ENCODE measurements around the gene FANCC. TPM values are rescaled to one million over a fixed set of nuclear protein-coding genes. Genes with fewer than 3 reads are reported as not detected.
A peak's percentile ranks its signal among the peaks of the same experiment; 100 is the strongest.

FANCC gene
- total and polyA plus RNA-seq, 2 of the 13 experiments (the other 11 are each of a cell fraction or from before 2014, with no cell fraction given): 7.4 to 8.6 TPM

DNA sequence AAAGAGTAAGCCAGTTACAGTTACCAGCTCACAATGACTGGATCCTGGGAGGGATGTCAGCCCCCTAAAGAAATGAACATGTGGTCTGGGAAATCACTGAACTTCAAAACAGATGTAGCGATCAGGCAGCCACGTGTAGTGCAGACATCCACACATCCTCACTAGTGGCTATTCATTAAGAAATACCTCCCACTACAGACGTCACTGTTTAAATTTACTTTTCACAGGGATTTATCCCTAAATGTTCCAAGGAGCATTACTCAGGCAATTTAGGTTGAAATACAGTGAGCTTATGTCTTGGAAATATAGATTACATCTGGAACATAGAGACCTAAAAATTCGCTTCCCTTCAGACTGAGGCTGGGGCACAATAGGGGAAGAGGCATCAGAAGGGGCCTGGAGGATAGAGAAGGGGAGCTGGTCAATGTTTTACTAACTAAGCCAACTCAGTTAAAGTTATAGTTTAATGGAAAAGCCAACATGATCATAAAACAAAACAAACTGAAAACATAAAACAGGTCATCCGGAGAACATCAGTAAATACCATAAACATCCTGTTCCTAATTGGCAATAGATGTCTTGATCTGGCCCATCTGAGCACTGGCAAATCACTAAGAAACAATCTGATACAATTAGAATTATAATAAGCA lies 92.3 kb downstream of the FANCC start (continued):
- TF ChIP-seq, protein P1, sequence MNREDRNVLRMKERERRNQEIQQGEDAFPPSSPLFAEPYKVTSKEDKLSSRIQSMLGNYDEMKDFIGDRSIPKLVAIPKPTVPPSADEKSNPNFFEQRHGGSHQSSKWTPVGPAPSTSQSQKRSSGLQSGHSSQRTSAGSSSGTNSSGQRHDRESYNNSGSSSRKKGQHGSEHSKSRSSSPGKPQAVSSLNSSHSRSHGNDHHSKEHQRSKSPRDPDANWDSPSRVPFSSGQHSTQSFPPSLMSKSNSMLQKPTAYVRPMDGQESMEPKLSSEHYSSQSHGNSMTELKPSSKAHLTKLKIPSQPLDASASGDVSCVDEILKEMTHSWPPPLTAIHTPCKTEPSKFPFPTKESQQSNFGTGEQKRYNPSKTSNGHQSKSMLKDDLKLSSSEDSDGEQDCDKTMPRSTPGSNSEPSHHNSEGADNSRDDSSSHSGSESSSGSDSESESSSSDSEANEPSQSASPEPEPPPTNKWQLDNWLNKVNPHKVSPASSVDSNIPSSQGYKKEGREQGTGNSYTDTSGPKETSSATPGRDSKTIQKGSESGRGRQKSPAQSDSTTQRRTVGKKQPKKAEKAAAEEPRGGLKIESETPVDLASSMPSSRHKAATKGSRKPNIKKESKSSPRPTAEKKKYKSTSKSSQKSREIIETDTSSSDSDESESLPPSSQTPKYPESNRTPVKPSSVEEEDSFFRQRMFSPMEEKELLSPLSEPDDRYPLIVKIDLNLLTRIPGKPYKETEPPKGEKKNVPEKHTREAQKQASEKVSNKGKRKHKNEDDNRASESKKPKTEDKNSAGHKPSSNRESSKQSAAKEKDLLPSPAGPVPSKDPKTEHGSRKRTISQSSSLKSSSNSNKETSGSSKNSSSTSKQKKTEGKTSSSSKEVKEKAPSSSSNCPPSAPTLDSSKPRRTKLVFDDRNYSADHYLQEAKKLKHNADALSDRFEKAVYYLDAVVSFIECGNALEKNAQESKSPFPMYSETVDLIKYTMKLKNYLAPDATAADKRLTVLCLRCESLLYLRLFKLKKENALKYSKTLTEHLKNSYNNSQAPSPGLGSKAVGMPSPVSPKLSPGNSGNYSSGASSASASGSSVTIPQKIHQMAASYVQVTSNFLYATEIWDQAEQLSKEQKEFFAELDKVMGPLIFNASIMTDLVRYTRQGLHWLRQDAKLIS (CRISPR knock-in tag; IDR thresholded peaks at IDR 0.05): no peak
- TF ChIP-seq MTERF4 (CRISPR knock-in tag; IDR thresholded peaks at IDR 0.05) (no peak), ZNF501 (CRISPR knock-in tag; IDR thresholded peaks at IDR 0.05) (no peak), RORA (CRISPR knock-in tag; IDR thresholded peaks at IDR 0.05) (no peak), NR2F6 (IDR thresholded peaks at IDR 0.05) (no peak), NR2F6 (CRISPR knock-in tag; IDR thresholded peaks at IDR 0.05) (no peak), ZNF878 (CRISPR knock-in tag; IDR thresholded peaks at IDR 0.05) (no peak), ZNF703 (CRISPR knock-in tag; IDR thresholded peaks at IDR 0.05; ENCODE audit: borderline replicate concordance) (no peak), ZNF766 (CRISPR knock-in tag; IDR thresholded peaks at IDR 0.05; ENCODE audit: borderline replicate concordance) (no peak), FOXP1 (IDR thresholded peaks at IDR 0.05) (no peak), FOXP1 (CRISPR knock-in tag; IDR thresholded peaks at IDR 0.05) (peak; percentile 61; the same call in 1 of the 2 replicates), FOXP4 (CRISPR knock-in tag; IDR thresholded peaks at IDR 0.05) (peak; percentile 58), RARG (CRISPR knock-in tag; IDR thresholded peaks at IDR 0.05; ENCODE audit: low read depth) (no peak), HNF1A (IDR thresholded peaks at IDR 0.05; ENCODE audit: low read depth) (peak; percentile 57; the same call in 1 of the 2 replicates), HNF1A (CRISPR knock-in tag; IDR thresholded peaks at IDR 0.05; ENCODE audit: borderline replicate concordance) (no peak), ZNF670 (CRISPR knock-in tag; IDR thresholded peaks at IDR 0.05; ENCODE audit: borderline replicate concordance) (no peak), ZFP36 (IDR thresholded peaks at IDR 0.05; ENCODE audit: borderline replicate concordance, low read depth, low read length, partially characterized antibody) (no peak), ZNF350 (CRISPR knock-in tag; IDR thresholded peaks at IDR 0.05; ENCODE audit: borderline replicate concordance, low read depth) (no peak)
- TF ChIP-seq, protein P2, sequence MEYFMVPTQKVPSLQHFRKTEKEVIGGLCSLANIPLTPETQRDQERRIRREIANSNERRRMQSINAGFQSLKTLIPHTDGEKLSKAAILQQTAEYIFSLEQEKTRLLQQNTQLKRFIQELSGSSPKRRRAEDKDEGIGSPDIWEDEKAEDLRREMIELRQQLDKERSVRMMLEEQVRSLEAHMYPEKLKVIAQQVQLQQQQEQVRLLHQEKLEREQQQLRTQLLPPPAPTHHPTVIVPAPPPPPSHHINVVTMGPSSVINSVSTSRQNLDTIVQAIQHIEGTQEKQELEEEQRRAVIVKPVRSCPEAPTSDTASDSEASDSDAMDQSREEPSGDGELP (IDR thresholded peaks at IDR 0.05; ENCODE audit: borderline replicate concordance, low read depth): no peak
